ENCODE results near the gene YBX2. TPM values are rescaled to one million over a fixed set of nuclear protein-coding genes. Genes with fewer than 3 reads are reported as not detected.
"Not testable (repeated sequence)": the region's sequence is repeated elsewhere in the genome, so short reads cannot be mapped to it uniquely, and the experiment has no call there.

YBX2 gene
- total RNA-seq, 1 experiment from 2014 or later = 0.65 TPM

DNA sequence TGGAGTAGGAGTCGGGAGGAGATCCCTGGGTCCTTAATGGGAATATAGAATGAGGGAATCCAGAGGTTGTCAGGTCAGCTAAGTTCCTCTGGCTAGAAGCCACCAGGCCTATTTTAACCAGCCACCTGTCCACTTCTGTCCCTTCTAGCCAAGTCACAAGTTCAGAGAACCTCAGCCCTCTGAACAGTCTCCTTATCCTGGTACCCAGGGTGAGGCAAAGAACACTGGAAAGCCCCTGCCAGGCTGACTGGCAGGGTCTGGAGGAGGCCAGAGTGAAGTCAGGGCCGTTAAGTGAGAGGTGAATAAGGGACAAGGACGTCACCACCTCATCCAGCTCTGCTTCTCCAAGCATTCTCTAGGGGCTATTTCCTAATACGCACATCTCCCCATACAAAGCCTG is 45.6 kb downstream of the YBX2 start:
- Histone ChIP-seq H2AFZ (no peak overlapping the region), H3K9me2 (ENCODE audit: insufficient read depth) (no peaks in the 10 kb centered on the region), H3K9me3 (ENCODE audit: insufficient read depth, low read depth) (no peaks in the 10 kb centered on the region), H3K79me2 (ENCODE audit: low read depth) (peaks cover 60% of the 10 kb centered on the region), H3K27me3 (ENCODE audit: insufficient read depth, low read depth) (no peaks in the 10 kb centered on the region), H3K27ac (no peak overlapping the region), H3K36me3 (ENCODE audit: low read depth) (peaks cover 13% of the 10 kb centered on the region; the same call in 1 of the 2 replicates), H3K4me1 (replicated peaks; ENCODE audit: insufficient read depth) (peaks cover 24% of the 10 kb centered on the region), H4K20me1 (ENCODE audit: insufficient read depth) (peaks cover 6% of the 10 kb centered on the region; the same call in 1 of the 2 replicates), H3F3A (ENCODE audit: insufficient read depth, low read depth) (peaks cover 39% of the 10 kb centered on the region), H3K4me2 (0 out of 2 replicates have a peak overlapping the region, but pooled peaks have one; percentile 90), H3K4me3 (no peak overlapping the region)
- no peak for DNase-seq
- intact Hi-C loops (cut with micrococcal nuclease; ENCODE audit: unreplicated experiment) = no loop called here
- ChIA-PET POLR2A (ENCODE audit: unreplicated experiment) (no interaction called here), CTCF (no interaction called here)
- no peak for TF ChIP-seq EZH2 (IDR thresholded peaks at IDR 0.05; ENCODE audit: low read depth)
- TF ChIP-seq, protein P1, sequence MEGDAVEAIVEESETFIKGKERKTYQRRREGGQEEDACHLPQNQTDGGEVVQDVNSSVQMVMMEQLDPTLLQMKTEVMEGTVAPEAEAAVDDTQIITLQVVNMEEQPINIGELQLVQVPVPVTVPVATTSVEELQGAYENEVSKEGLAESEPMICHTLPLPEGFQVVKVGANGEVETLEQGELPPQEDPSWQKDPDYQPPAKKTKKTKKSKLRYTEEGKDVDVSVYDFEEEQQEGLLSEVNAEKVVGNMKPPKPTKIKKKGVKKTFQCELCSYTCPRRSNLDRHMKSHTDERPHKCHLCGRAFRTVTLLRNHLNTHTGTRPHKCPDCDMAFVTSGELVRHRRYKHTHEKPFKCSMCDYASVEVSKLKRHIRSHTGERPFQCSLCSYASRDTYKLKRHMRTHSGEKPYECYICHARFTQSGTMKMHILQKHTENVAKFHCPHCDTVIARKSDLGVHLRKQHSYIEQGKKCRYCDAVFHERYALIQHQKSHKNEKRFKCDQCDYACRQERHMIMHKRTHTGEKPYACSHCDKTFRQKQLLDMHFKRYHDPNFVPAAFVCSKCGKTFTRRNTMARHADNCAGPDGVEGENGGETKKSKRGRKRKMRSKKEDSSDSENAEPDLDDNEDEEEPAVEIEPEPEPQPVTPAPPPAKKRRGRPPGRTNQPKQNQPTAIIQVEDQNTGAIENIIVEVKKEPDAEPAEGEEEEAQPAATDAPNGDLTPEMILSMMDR (conservative IDR thresholded peaks at IDR 0.05) = no peak
- BruUV-seq (replicated peaks) = no TSS peak

DNA sequence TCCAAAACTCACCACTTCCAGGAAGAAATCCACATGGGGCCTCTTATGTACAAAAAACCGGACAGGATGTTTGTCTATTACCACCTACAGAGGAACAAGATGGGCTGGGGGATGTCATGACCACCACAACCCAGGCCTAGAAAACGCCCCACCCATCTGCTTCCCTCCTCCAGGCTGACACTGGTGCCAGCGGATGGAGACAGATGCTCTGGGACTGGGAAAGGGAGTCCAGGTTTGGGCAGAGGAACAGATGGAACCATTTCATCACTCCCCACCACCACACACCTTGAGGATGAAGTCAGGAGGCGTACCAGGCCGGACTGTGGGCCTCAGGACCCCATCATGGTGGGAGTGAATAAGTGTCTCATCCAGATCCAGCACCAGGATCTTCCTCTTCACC is 47.7 kb downstream of the YBX2 start:
- peaks cover 42% of the 10 kb centered on the region for H3F3A ChIP-seq (ENCODE audit: insufficient read depth, low read depth)
- CTCF ChIA-PET = no interaction called here
- H3K9me3 ChIP-seq (ENCODE audit: insufficient read depth, low read depth) = no peaks in the 10 kb centered on the region
- no peak for DNase-seq
- H3K36me3 ChIP-seq (ENCODE audit: low read depth) = peaks cover 13% of the 10 kb centered on the region; the same call in 1 of the 2 replicates
- H2AFZ ChIP-seq = no peak overlapping the region
- no peaks in the 10 kb centered on the region for H3K9me2 ChIP-seq (ENCODE audit: insufficient read depth)
- intact Hi-C loops (cut with micrococcal nuclease; ENCODE audit: unreplicated experiment) = no loop called here
- TF ChIP-seq, protein P1 (conservative IDR thresholded peaks at IDR 0.05) = no peak
- no peak for TF ChIP-seq EZH2 (IDR thresholded peaks at IDR 0.05; ENCODE audit: low read depth)
- H3K4me3 ChIP-seq = no peak overlapping the region
- H3K4me2 ChIP-seq = no peak overlapping the region
- peaks cover 6% of the 10 kb centered on the region; the same call in 1 of the 2 replicates for H4K20me1 ChIP-seq (ENCODE audit: insufficient read depth)
- no peak overlapping the region for H3K27ac ChIP-seq
- peaks cover 50% of the 10 kb centered on the region for H3K79me2 ChIP-seq (ENCODE audit: low read depth)
- H3K4me1 ChIP-seq (replicated peaks; ENCODE audit: insufficient read depth) = peaks cover 22% of the 10 kb centered on the region
- BruUV-seq (replicated peaks) = no TSS peak
- H3K27me3 ChIP-seq (ENCODE audit: insufficient read depth, low read depth) = no peaks in the 10 kb centered on the region
- POLR2A ChIA-PET (ENCODE audit: unreplicated experiment) = interaction anchor here (0.6 kb wide), 1 partner anchor 99 kb away, joined by 13 read pairs; no protein-coding TSS in a partner anchor

DNA sequence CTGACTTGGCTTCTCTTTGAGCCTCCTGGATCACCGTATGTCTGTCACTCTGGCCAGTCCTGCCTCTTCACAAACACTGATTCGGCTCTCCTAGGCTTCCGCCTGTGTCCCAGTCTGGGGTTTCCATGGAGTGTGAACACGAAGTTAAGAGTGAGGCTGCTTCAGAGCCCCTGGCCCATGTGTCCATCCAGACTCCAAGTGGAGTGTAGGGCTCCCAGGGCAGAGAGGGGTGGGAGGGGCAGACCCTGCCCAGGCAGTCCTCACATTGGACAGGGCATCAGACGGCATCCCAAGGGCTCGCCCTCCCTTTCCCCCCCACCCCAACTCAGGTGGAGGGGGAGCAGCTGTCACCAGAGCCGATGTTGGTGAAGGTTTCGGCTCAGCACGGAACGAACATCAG is 50.6 kb downstream of the YBX2 start:
- H3K4me2 ChIP-seq; intact Hi-C loops (cut with micrococcal nuclease; ENCODE audit: unreplicated experiment); H3K9me3 ChIP-seq (ENCODE audit: insufficient read depth, low read depth); H3K9me2 ChIP-seq (ENCODE audit: insufficient read depth); H3K27ac ChIP-seq; H4K20me1 ChIP-seq (ENCODE audit: insufficient read depth); H3K27me3 ChIP-seq (ENCODE audit: insufficient read depth, low read depth); POLR2A ChIA-PET (ENCODE audit: unreplicated experiment); DNase-seq; BruUV-seq (replicated peaks); H3K4me3 ChIP-seq; H2AFZ ChIP-seq: not testable (repeated sequence)
- Histone ChIP-seq H3F3A (ENCODE audit: insufficient read depth, low read depth) (peaks cover 57% of the 10 kb centered on the region), H3K4me1 (replicated peaks; ENCODE audit: insufficient read depth) (peaks cover 22% of the 10 kb centered on the region), H3K79me2 (ENCODE audit: low read depth) (peaks cover 47% of the 10 kb centered on the region), H3K36me3 (ENCODE audit: low read depth) (peaks cover 23% of the 10 kb centered on the region; the same call in 1 of the 2 replicates)
- CTCF ChIA-PET = interaction anchor here (0.6 kb wide), 1 partner anchor 444 kb away, joined by 4 read pairs; no protein-coding TSS in a partner anchor

DNA sequence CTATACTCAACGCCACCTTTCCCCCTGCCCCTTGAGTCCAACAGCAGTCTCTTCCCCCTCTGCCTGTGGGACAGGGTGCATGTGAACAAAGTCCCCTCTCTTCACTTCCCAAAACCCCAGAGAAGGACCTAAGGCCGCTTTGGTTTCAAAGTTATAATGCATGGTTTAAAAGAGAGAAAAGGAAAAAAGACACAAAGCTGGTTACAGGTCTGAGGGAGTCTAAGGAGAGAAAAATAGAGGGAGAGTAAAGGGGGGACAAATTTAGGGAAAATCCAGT is 51.0 kb downstream of the YBX2 start:
- peaks cover 47% of the 10 kb centered on the region for H3K79me2 ChIP-seq (ENCODE audit: low read depth)
- BruUV-seq (replicated peaks) = no TSS peak
- peaks cover 6% of the 10 kb centered on the region; the same call in 1 of the 2 replicates for H4K20me1 ChIP-seq (ENCODE audit: insufficient read depth)
- H2AFZ ChIP-seq = no peak overlapping the region
- CTCF ChIA-PET = interaction anchor here (0.6 to 0.9 kb wide), 2 partner anchors 65 to 444 kb away, joined by 4 read pairs; no protein-coding TSS in a partner anchor
- H3F3A ChIP-seq (ENCODE audit: insufficient read depth, low read depth) = peaks cover 57% of the 10 kb centered on the region
- H3K4me3 ChIP-seq = peak overlapping the region; percentile 78; the same call in 1 of the 2 replicates
- no peak for DNase-seq
- no peaks in the 10 kb centered on the region for H3K9me2 ChIP-seq (ENCODE audit: insufficient read depth)
- H3K4me2 ChIP-seq = peak overlapping the region; percentile 96
- peaks cover 23% of the 10 kb centered on the region; the same call in 1 of the 2 replicates for H3K36me3 ChIP-seq (ENCODE audit: low read depth)
- H3K27me3 ChIP-seq (ENCODE audit: insufficient read depth, low read depth) = no peaks in the 10 kb centered on the region
- peak overlapping the region; percentile 87; the same call in 1 of the 2 replicates for H3K27ac ChIP-seq
- intact Hi-C loops (cut with micrococcal nuclease; ENCODE audit: unreplicated experiment) = no loop called here
- H3K9me3 ChIP-seq (ENCODE audit: insufficient read depth, low read depth) = no peaks in the 10 kb centered on the region
- TF ChIP-seq EZH2 (IDR thresholded peaks at IDR 0.05; ENCODE audit: low read depth) = no peak
- TF ChIP-seq, protein P1 (conservative IDR thresholded peaks at IDR 0.05) = no peak
- H3K4me1 ChIP-seq (replicated peaks; ENCODE audit: insufficient read depth) = peaks cover 21% of the 10 kb centered on the region
- POLR2A ChIA-PET (ENCODE audit: unreplicated experiment) = no interaction called here

Data from PC-9 (cell line).